CD4-positive, CD25-positive, alpha-beta regulatory T cell (primary cell): ENCODE results near the gene ZFYVE27. TPM values are rescaled to one million over a fixed set of nuclear protein-coding genes. Genes with fewer than 3 reads are reported as not detected.

Experiments used
- ATAC-seq, 2 donors: fragments of 150-1000 bp; cut with Tn5 transposase; one replicate each; pipeline ENCODE4 v1.10.0; 2021; ENCODE audit warnings: low read depth in 2 of 2, moderate number of reproducible peaks in 2 of 2, moderate library complexity in 1 of 2
- DNase-seq, 3 donors: peaks; one replicate each; pipeline versions ENCODE4 v3.0.0 to v3.0.0-alpha.2; 2012 to 2022; ENCODE audit warnings: mixed read lengths in 1 of 3
- H3K27ac ChIP-seq: one replicate; pipeline ENCODE4 v1.7.0; 2013; ENCODE audit warnings: mild to moderate bottlenecking, low read length; ENCODE audit not compliant: insufficient read depth, poor library complexity, severe bottlenecking
- H3K27me3 ChIP-seq: one replicate; pipeline ENCODE4 v1.7.0; 2013; ENCODE audit warnings: low read length; ENCODE audit not compliant: control insufficient read depth, insufficient read depth
- H3K36me3 ChIP-seq: one replicate; pipeline ENCODE4 v1.7.0; 2013; ENCODE audit warnings: mild to moderate bottlenecking, low read length, moderate library complexity; ENCODE audit not compliant: control insufficient read depth, insufficient read depth
- H3K4me1 ChIP-seq: 2 replicates; pipeline ENCODE4 v1.7.0; 2013; ENCODE audit warnings: mild to moderate bottlenecking, low read length; ENCODE audit not compliant: insufficient read depth, control insufficient read depth, poor library complexity, severe bottlenecking
- H3K4me3 ChIP-seq: one replicate; pipeline ENCODE4 v1.7.0; 2013; ENCODE audit warnings: low read depth, mild to moderate bottlenecking, low read length, moderate library complexity
- H3K9me3 ChIP-seq, 2 experiments: 1 replicate in 1 of 2; 2 replicates in 1 of 2; pipeline ENCODE4 v1.7.0; 2013; ENCODE audit warnings: low read length in 2 of 2, mild to moderate bottlenecking in 1 of 2, moderate library complexity in 1 of 2; ENCODE audit not compliant: control insufficient read depth in 2 of 2
- H3K27ac Mint-ChIP-seq, 3 donors: one replicate each; pipeline ENCODE4 v1.8.0; 2020 to 2022; ENCODE audit warnings: mild to moderate bottlenecking in 3 of 3, mixed read lengths in 3 of 3, moderate library complexity in 2 of 3
- H3K27me3 Mint-ChIP-seq: one replicate; pipeline ENCODE4 v1.8.0; 2022; ENCODE audit warnings: mild to moderate bottlenecking, mixed read lengths
- H3K36me3 Mint-ChIP-seq: one replicate; pipeline ENCODE4 v1.8.0; 2020; ENCODE audit warnings: mixed read lengths
- H3K4me1 Mint-ChIP-seq, 4 donors: one replicate each; pipeline ENCODE4 v1.8.0; 2020 to 2022; ENCODE audit warnings: mixed read lengths in 4 of 4, mild to moderate bottlenecking in 1 of 4
- H3K4me3 Mint-ChIP-seq, 4 donors: one replicate each; pipeline ENCODE4 v1.8.0; 2020 to 2022; ENCODE audit warnings: mild to moderate bottlenecking in 4 of 4, mixed read lengths in 4 of 4, moderate library complexity in 3 of 4
- H3K9me3 Mint-ChIP-seq, 7 donors: one replicate each; pipeline ENCODE4 v1.8.0; 2020 to 2022; ENCODE audit warnings: mixed read lengths in 7 of 7, mild to moderate bottlenecking in 3 of 7, moderate library complexity in 2 of 7
- polyA plus RNA-seq, 4 donors: library from polyadenylated mRNA; unstranded; fragments of 300-500 nt; fragmentation: Illumina TruSeq; gene quantifications; one replicate each; pipeline ENCODE4 v1.2.3, GENCODE V29; 2021
- total RNA-seq: library from RNA; stranded (reverse); gene quantifications from one replicate; pipeline ENCODE4 v1.2.3, GENCODE V29; 2022

Gene ZFYVE27
- total and polyA plus RNA-seq, 5 donors from 2014 or later = 22.4 to 86.9 (median 44.7) TPM

DNA sequence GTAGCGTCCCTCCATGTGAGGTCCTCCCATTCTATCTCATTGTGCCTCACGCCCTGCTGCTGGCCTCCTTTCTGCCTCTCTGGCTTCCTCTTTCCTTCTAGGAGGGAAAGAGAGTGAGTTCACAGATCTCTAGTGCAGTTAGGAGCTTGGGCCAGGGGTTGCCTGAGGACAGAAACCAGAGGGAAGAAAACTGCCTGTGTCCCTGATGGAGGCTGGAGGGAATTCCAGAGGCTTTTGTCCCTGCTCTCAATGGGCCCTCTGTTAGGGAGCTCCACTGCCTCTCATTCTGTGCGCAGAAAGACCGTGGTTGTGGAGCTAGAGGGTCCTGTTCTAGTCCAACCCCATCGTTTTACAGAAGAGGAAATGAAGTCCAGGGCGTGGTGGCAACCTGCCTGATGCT is 18.8 kb upstream of the ZFYVE27 start:
- no peak for ATAC-seq
- DNase-seq = no peak
- peaks cover 0 to 3% (median 0%) of the 10 kb centered on the region in 7 donors for H3K9me3 Mint-ChIP-seq
- Histone ChIP-seq H3K27ac (no peak overlapping the region), H3K4me1 (peaks cover 7% of the 10 kb centered on the region), H3K4me3 (no peak overlapping the region), H3K9me3 (no peaks in the 10 kb centered on the region), H3K27me3 (no peaks in the 10 kb centered on the region), H3K36me3 (no peaks in the 10 kb centered on the region)
- H3K4me3 Mint-ChIP-seq = no peak overlapping the region
- no peaks in the 10 kb centered on the region for H3K36me3 Mint-ChIP-seq
- H3K27me3 Mint-ChIP-seq = peaks cover 29% of the 10 kb centered on the region
- H3K4me1 Mint-ChIP-seq = peaks cover 0 to 9% (median under 1%) of the 10 kb centered on the region in 4 donors
- H3K27ac Mint-ChIP-seq = peak overlapping the region in 1 of 3 donors; percentile 80

DNA sequence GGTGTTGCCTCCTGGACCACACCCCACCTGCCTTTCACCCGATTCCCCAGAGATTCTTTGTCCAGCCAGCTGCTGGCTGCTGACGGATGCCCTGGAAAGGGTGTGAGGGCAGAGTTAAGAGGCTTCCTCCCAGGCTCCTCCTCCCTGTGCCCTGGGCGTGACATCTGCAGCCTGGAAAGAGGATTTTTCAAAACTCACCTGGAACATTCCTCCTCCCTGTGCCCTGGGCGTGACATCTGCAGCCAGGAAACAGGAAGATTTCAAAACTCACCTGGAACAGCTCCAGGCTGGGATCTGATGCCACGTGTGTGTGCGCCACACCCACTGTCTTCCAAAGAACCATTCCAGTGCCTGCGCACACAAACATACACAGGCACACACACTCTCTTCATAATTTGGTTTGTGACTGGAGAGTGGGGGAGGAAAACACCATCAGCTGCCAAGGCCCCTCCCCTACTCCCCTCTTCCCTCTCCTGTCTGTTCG is 18.2 kb upstream of the ZFYVE27 start:
- peaks cover 3% of the 10 kb centered on the region for H3K4me1 ChIP-seq
- no peak overlapping the region for H3K4me3 ChIP-seq
- no peaks in the 10 kb centered on the region for H3K36me3 Mint-ChIP-seq
- no peak overlapping the region for H3K27ac ChIP-seq
- H3K9me3 ChIP-seq = no peaks in the 10 kb centered on the region
- DNase-seq (no peak), ATAC-seq (no peak)
- no peaks in the 10 kb centered on the region for H3K36me3 ChIP-seq
- H3K27ac Mint-ChIP-seq = no peak overlapping the region
- peaks cover 0 to 3% (median 0%) of the 10 kb centered on the region in 7 donors for H3K9me3 Mint-ChIP-seq
- H3K27me3 Mint-ChIP-seq = peaks cover 29% of the 10 kb centered on the region
- H3K4me1 Mint-ChIP-seq = peaks cover 0 to 9% (median 0%) of the 10 kb centered on the region in 4 donors
- no peak overlapping the region for H3K4me3 Mint-ChIP-seq
- no peaks in the 10 kb centered on the region for H3K27me3 ChIP-seq

DNA sequence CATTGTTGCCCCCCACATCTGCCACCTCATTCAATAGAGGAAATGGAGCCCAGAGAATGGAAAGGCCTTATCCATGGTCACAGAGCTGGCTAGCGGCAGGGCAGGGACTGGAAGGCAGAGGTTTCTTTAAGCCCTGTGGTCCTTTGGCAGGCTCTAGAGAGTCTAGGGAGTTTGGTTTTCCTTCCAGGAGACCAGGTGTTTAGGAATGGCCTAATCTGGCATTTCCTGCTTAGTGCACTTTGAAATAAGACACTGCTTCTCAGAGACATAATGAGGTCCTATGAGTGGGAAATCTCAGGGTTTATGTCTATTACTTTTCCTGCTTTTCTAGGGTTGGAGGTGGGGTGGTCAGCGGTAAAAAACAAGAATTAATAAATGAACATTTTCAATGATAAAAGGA is 17.3 kb upstream of the ZFYVE27 start:
- Mint-ChIP-seq H3K4me3 (no peak overlapping the region), H3K36me3 (no peaks in the 10 kb centered on the region), H3K27me3 (peaks cover 26% of the 10 kb centered on the region), H3K9me3 (no peaks in the 10 kb centered on the region), H3K27ac (no peak overlapping the region), H3K4me1 (peaks cover 0 to 6% (median 0%) of the 10 kb centered on the region in 4 donors)
- no peak for ATAC-seq
- DNase-seq = no peak
- Histone ChIP-seq H3K27ac (no peak overlapping the region), H3K36me3 (no peaks in the 10 kb centered on the region), H3K9me3 (no peaks in the 10 kb centered on the region), H3K4me1 (no peaks in the 10 kb centered on the region), H3K4me3 (no peak overlapping the region), H3K27me3 (no peaks in the 10 kb centered on the region)

DNA sequence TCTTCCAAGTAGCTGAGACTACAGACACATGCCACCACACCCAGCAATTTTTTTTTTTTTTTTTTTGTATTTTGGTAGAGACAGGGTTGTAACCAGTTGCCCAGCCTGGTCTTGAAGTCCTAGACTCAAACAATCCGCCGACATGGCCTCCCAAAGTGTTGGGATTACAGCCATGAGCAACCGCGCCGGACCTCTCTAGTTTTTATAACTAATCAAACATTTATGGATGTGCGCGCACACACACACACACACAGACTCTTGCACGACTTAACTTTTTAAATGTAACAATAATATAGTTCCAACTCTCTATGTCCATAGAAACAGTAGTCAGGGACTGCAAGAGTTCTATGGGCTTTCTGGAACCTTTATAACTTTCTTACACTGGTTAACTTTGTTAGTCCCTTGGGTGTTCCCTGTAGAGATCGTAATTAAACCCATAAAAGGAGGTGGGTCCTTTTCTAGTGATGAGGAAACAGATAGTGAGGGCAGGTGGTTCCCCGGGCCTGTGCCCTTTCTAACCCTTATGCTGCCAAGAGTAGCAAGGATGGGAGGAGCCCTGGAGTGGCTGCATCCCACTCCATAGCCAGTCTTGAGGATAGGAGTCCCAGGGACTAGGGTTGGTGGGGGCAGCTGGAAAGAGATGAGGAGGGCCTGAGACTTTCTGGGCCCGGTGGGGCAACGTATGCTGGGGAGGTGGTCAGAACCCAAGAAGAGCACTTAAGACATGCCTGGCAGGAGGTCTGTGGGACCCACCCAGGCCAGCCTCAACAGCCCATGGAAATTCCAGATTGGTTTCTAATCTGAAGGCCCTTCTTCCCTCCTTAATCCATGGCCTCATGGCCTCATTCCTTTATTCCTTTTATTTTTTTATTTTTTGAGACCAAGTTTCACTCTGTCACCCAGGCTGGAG is 14.8 kb upstream of the ZFYVE27 start:
- DNase-seq = no peak

DNA sequence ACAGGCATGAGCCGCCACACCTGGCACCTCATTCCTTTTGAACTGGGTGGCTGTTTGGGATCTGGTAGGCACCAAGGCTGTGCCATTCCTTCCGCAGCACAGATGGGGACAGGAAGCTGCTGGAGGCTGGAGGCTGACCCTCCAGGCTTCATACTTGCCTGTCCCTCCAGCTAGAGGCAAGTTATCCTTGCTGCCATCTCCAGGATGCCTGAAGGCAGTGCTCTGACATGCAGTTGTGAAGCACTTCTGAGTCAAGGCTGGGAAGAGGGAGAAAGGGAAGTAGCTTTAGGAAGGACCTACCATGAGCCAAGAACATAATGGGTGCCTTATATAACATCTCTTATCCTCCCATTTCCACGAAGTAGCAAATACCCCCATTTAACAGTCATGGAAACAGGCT is 13.9 kb upstream of the ZFYVE27 start:
- H3K36me3 Mint-ChIP-seq = no peaks in the 10 kb centered on the region
- H3K4me1 Mint-ChIP-seq = no peaks in the 10 kb centered on the region
- ATAC-seq (no peak), DNase-seq (no peak)
- Histone ChIP-seq H3K4me1 (no peaks in the 10 kb centered on the region), H3K9me3 (no peaks in the 10 kb centered on the region), H3K27me3 (peaks cover 7% of the 10 kb centered on the region), H3K27ac (no peak overlapping the region), H3K4me3 (no peak overlapping the region), H3K36me3 (no peaks in the 10 kb centered on the region)
- H3K27ac Mint-ChIP-seq = no peak overlapping the region
- no peak overlapping the region for H3K4me3 Mint-ChIP-seq
- peaks cover 23% of the 10 kb centered on the region for H3K27me3 Mint-ChIP-seq
- no peaks in the 10 kb centered on the region for H3K9me3 Mint-ChIP-seq

More for the DNA sequence above, 14.8 kb upstream of the ZFYVE27 start:
- Mint-ChIP-seq H3K4me1 (no peaks in the 10 kb centered on the region), H3K36me3 (no peaks in the 10 kb centered on the region), H3K9me3 (no peaks in the 10 kb centered on the region), H3K27me3 (peaks cover 23% of the 10 kb centered on the region), H3K4me3 (no peak overlapping the region), H3K27ac (peak overlapping the region in 1 of 3 donors; percentile 62)
- no peak for ATAC-seq
- Histone ChIP-seq H3K9me3 (no peaks in the 10 kb centered on the region), H3K4me3 (no peak overlapping the region), H3K27me3 (peaks cover 7% of the 10 kb centered on the region), H3K27ac (no peak overlapping the region), H3K4me1 (no peaks in the 10 kb centered on the region), H3K36me3 (no peaks in the 10 kb centered on the region)

DNA sequence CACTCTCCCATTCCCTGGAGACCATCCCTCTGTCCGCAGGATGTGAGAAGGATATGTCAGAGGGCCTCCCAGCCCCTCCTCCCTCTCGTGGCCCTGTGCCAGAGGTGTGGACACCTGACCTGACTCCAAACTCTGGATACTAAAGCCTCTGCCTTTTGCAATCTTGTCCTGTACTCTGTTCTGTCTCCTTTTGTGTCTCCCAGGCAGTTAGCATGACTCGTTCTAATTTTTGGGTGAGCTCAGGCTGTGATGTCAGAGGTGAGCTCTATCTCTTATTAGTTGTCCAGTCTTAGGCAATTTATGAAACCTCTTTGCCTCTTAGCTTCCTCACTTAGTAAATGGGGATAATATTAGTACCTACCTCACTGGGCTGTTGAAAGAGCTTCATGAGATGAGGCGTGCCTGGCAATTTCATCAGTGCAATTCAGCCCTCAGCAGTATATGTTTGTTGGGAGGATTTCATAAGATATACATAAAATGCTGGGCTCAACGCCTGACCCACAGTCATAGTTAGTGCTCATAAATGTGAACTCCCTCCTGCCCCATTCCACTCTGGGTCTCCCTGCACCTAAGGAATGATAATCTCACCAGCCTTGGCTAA is 12.5 kb upstream of the ZFYVE27 start:
- peaks cover 29% of the 10 kb centered on the region for H3K27me3 Mint-ChIP-seq
- H3K36me3 Mint-ChIP-seq = no peaks in the 10 kb centered on the region
- H3K9me3 ChIP-seq = no peaks in the 10 kb centered on the region
- peaks cover 0 to 1% (median 0%) of the 10 kb centered on the region in 7 donors for H3K9me3 Mint-ChIP-seq
- H3K36me3 ChIP-seq = no peaks in the 10 kb centered on the region
- H3K27ac Mint-ChIP-seq = no peak overlapping the region
- H3K27ac ChIP-seq = no peak overlapping the region
- H3K4me3 Mint-ChIP-seq = no peak overlapping the region
- no peaks in the 10 kb centered on the region for H3K4me1 Mint-ChIP-seq
- no peak overlapping the region for H3K4me3 ChIP-seq
- DNase-seq (no peak), ATAC-seq (no peak)
- H3K4me1 ChIP-seq = no peaks in the 10 kb centered on the region
- peaks cover 7% of the 10 kb centered on the region for H3K27me3 ChIP-seq

DNA sequence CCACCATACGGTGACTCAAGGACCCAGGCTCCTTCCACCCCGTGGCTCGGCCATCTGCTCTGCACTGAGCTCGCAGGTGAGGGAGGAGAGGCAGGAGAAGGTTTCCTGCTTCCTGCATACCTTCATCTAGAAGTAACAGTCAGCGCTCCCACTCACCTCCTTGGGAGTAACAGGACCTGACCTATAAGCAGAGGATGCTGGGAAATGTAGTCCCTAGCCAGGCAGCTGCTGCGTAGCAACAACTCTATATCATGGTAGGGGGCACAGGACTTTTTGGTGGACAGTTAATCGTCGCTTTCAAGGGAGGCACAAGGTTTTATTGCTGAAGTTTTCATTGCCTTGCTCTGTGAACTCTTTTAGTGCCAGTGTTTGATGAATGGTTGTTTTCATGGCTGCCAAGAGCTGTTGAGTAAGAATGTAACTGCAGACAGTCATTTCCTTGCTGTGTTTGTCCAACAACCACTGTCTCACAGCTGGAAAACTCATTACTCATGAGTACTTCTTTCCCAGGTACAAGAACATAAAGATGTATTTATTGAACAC is 10.2 kb upstream of the ZFYVE27 start:
- Histone ChIP-seq H3K27ac (no peak overlapping the region), H3K4me1 (no peaks in the 10 kb centered on the region), H3K4me3 (no peak overlapping the region), H3K27me3 (peaks cover 7% of the 10 kb centered on the region), H3K9me3 (no peaks in the 10 kb centered on the region), H3K36me3 (no peaks in the 10 kb centered on the region)
- Mint-ChIP-seq H3K27ac (no peak overlapping the region), H3K36me3 (no peaks in the 10 kb centered on the region), H3K9me3 (peaks cover 0 to 1% (median 0%) of the 10 kb centered on the region in 7 donors), H3K4me1 (no peaks in the 10 kb centered on the region), H3K27me3 (peaks cover 39% of the 10 kb centered on the region), H3K4me3 (no peak overlapping the region)
- ATAC-seq (no peak), DNase-seq (peak in 1 of 3 donors; percentile 16)
